ENCODE results near the gene KIAA1958. TPM values are rescaled to one million over a fixed set of nuclear protein-coding genes. Genes with fewer than 3 reads are reported as not detected.

The KIAA1958 gene
- total and polyA plus RNA-seq, 8 donors = 1.4 to 11.8 (median 5.6) TPM

- DNase-seq (no peak), FAIRE-seq (no peak), ATAC-seq (no peak)
- no peak overlapping the region for H3K27ac ChIP-seq
- intact Hi-C loops (cut with DNase I) = loop anchor here in 1 of 3 donors (10.0 kb wide), 1 partner anchor 57 kb away; no protein-coding TSS in a partner anchor
- H3K9me3 ChIP-seq = no peaks in the 10 kb centered on the region
- TF ChIP-seq CTCF (IDR thresholded peaks at IDR 0.05) = no peak
- no peaks in the 10 kb centered on the region for H3K36me3 ChIP-seq
- 85 to 86% methylated on average over 8 of the region's 8 CpGs for WGBS, 2 donors
- H3K27me3 ChIP-seq = no peaks in the 10 kb centered on the region
- no peak overlapping the region for H3K4me3 ChIP-seq
- H3K4me1 ChIP-seq = peaks cover 0 to 3% (median 0%) of the 10 kb centered on the region in 3 donors
Observed at GRCh38 chr9:112617371-112617770, 130.7 kb downstream of the KIAA1958 start.

GRCh38 chr9:112618385-112619009, 131.9 kb downstream of the KIAA1958 start:
- Histone ChIP-seq H3K36me3 (no peaks in the 10 kb centered on the region), H3K27ac (no peak overlapping the region), H3K27me3 (no peaks in the 10 kb centered on the region), H3K4me3 (no peak overlapping the region), H3K9me3 (no peaks in the 10 kb centered on the region), H3K4me1 (peaks cover 0 to 3% (median 0%) of the 10 kb centered on the region in 3 donors)
- no peak for TF ChIP-seq CTCF (IDR thresholded peaks at IDR 0.05)
- ATAC-seq (no peak), FAIRE-seq (no peak), DNase-seq (peak in 1 of 6 donors; percentile 50)
- intact Hi-C loops (cut with DNase I) = loop anchor here in 1 of 3 donors (10.0 kb wide), 1 partner anchor 56 kb away; no protein-coding TSS in a partner anchor
- WGBS, 2 donors = 96 to 97% methylated on average over 21 of the region's 21 CpGs

DNA sequence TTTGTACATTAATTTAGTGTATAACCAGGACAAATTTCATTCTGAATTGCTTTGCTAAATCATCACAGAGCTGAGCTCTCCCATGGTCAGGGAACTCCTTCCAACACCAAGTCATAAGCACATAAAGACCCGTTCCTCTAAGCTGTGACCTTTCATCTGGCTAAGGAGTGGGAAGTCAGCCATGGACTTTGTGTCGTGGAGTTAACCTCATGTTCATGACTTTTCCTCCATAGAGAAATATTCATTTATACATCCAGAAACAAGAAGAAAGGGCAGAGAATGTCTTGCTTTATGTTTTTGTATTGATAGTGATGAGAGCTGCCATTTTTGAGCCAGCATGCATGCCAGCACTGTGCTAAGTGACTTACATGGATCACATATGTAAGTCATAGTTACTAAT, 133.8 kb downstream of the KIAA1958 start:
- peaks cover 0 to 3% (median 0%) of the 10 kb centered on the region in 3 donors for H3K4me1 ChIP-seq
- no peak overlapping the region for H3K4me3 ChIP-seq
- no peaks in the 10 kb centered on the region for H3K27me3 ChIP-seq
- no peak for TF ChIP-seq CTCF (IDR thresholded peaks at IDR 0.05)
- intact Hi-C loops (cut with DNase I) = no loop called here
- H3K27ac ChIP-seq = no peak overlapping the region
- WGBS, 2 donors = 45 to 52% methylated on average over 2 of the region's 2 CpGs
- H3K9me3 ChIP-seq = no peaks in the 10 kb centered on the region
- no peak for FAIRE-seq
- H3K36me3 ChIP-seq = no peaks in the 10 kb centered on the region
- peak in 2 of 4 donors; percentile 28 to 51 for ATAC-seq
- DNase-seq = no peak

GRCh38 chr9:112621018-112621655, 134.5 kb downstream of the KIAA1958 start:
- Histone ChIP-seq H3K36me3 (no peaks in the 10 kb centered on the region), H3K4me1 (peaks cover 0 to 3% (median 0%) of the 10 kb centered on the region in 3 donors), H3K27ac (no peak overlapping the region), H3K4me3 (no peak overlapping the region), H3K27me3 (no peaks in the 10 kb centered on the region), H3K9me3 (no peaks in the 10 kb centered on the region)
- TF ChIP-seq CTCF (IDR thresholded peaks at IDR 0.05) = no peak
- FAIRE-seq = no peak
- intact Hi-C loops (cut with DNase I) = no loop called here
- no peak for DNase-seq
- ATAC-seq = peak in 1 of 4 donors; percentile 18
- WGBS, 2 donors = 63 to 98% methylated on average over 3 of the region's 3 CpGs

DNA sequence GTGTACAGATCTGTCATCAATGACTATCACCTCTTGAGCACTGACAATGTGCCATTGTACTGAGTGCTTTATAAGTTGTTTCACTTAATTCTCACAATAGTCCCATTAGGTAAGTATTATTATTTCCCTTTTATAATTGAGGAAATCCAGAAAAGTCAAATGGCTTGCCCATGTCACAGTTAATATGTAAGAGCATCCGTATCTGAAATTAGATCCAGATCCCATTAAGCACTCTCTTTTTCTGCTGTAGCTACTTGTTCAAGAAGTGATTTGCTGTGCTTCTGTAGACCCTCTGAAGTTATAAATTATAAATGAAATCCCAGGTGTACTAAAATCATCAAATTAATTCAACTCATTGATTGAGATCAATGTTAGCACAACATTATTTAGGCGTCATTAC, 136.6 kb downstream of the KIAA1958 start:
- no peaks in the 10 kb centered on the region for H3K36me3 ChIP-seq
- 87 to 94% methylated on average over 2 of the region's 2 CpGs for WGBS, 2 donors
- no peaks in the 10 kb centered on the region for H3K27me3 ChIP-seq
- H3K4me1 ChIP-seq = peaks cover 0 to 3% (median 3%) of the 10 kb centered on the region in 3 donors
- no peak for DNase-seq
- no peak for ATAC-seq
- TF ChIP-seq CTCF (IDR thresholded peaks at IDR 0.05) = no peak
- H3K4me3 ChIP-seq = no peak overlapping the region
- H3K27ac ChIP-seq = no peak overlapping the region
- FAIRE-seq = no peak
- H3K9me3 ChIP-seq = no peaks in the 10 kb centered on the region
- intact Hi-C loops (cut with DNase I) = no loop called here
